GM23248 (cell line): ENCODE data around the gene CACNG4.

Source experiments
- EZH2 ChIP-seq: fragments of 200-600 bp; sonication (generic); IDR thresholded peaks from 2 replicates; pipeline ENCODE4 v1.6.1; 2018; ENCODE audit warnings: antibody characterized with exemption, mild to moderate bottlenecking; ENCODE audit not compliant: insufficient read depth, poor library complexity, severe bottlenecking
- EZH2phosphoT487 ChIP-seq: fragments of 200-600 bp; sonication (generic); IDR thresholded peaks from 2 replicates; pipeline ENCODE4 v1.6.1; 2018; ENCODE audit warnings: antibody characterized with exemption, moderate library complexity, mild to moderate bottlenecking, low read depth; ENCODE audit not compliant: insufficient read depth

DNA sequence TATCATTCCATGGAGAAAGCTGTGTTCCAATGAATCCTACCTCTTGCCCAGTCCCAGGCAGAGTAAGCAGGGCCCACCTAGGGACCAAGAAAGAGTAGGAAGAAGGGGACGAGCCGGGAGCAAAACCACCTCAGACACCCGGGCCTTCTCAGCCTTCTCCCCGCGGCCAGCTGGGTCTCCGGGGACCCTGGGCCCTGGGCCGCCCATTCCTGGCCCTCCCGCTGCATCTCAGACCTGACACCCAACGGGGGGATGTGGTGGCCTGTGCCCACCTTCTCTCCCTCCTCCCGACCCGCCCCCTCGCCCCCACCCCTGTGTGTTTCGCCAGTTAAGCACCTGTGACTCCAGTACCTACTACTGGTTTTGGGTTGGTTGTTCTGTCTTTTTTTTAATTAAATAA is 68.5 kb downstream of the CACNG4 start:
- no peak for TF ChIP-seq EZH2
- no peak for TF ChIP-seq EZH2phosphoT487
